Stimulated activated CD4-positive, alpha-beta T cell treated with anti-CD3 and anti-CD28 coated beads, Interleukin-2, amount 100 ng/mL, for 4 hours (primary cell): Measurements from ENCODE around the gene ZBTB7C.

ENCODE experiments used
- DNase-seq: peaks from one replicate; pipeline ENCODE4 v3.0.0-alpha.2; 2020; ENCODE audit warnings: low read depth

The ZBTB7C gene

GRCh38 chr18:48354746-48355260, 54.4 kb downstream of the ZBTB7C start:
- DNase-seq: no peak

GRCh38 chr18:48352051-48352755, 57.0 kb downstream of the ZBTB7C start:
- DNase-seq: no peak

DNA sequence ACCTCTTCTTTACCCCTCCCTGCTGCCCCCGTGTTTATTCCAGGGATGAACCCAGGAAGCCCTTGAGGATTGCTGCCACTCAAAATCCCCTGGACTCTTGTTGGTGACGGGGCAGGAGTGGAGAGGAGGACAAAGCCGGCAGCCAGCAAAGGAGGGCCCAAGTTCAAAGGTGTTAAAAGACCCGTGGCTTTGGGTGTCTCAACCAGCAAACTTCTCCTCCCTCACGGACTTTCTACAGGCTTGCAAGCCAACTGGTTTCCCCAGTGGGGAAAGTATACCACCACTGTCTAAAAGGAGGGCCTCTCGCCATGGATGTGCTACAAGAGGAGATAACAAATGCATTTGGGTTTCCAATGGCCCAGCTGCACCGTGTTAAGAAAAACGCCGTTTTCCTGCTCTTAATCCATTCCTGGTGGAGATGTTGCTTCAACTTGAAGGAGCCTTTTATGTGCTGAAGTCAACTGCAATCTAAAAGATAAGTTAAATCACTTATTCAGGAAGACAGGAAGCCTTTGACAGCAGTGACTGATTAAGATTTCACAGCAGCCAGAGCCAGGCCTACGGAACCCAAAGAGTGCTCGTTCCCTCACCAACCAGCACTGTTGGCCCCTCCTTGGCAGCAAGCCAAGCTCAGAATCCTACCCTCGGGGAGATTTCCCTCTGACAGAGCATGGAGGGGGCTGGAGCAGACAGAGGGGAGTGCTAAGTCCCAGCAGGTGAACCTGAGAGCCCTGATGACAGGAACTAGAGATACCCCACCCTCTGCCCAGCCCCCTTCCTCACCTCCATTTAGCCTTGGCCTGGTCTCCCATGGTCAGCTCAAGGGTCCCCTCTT, 57.8 kb downstream of the ZBTB7C start:
- no peak for DNase-seq

DNA sequence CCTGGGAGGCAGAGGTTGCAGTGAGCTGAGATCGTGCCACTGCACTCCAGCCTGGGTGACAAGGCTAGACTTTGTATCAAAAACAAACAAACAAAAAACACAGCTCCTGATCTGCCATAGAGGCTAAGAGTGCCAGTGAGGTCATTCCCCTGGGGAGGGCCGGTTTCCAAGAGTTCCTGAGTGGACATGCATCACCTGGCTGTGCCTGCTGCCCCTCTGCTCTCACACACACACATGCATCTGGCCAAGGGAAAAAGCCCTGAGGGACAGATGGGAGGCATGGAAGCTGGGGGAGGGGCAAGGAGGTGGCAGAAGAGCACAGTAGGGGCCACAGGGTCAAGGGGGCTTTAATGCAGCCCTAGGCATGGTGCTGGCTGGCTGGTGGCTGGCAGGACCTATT, 60.4 kb downstream of the ZBTB7C start:
- DNase-seq: no peak

GRCh38 chr18:48347756-48348326, 61.3 kb downstream of the ZBTB7C start:
- DNase-seq: no peak

DNA sequence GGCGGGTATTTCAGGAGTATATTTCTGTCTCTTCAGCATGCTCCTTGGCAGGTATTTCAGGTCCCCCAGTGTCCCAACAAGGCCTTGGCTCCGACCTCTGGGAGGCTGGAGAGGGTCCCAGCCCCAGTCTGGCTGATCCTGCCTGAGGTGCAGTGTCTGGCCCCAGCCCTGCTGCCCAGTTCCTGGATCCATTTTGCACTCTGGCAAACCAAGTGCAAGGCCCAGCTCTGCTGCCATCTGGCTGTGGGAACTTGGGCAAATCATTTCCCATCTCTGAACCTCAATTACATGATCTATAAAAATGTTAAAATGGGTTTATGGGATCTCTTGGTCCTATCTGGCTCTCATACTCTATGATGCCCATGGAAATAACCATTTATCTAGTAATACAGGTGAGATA, 63.6 kb downstream of the ZBTB7C start:
- DNase-seq: no peak

GRCh38 chr18:48342581-48342980, 66.6 kb downstream of the ZBTB7C start:
- no peak for DNase-seq

- no peak for DNase-seq
These were observed 67.1 kb downstream of the ZBTB7C start for GRCh38 chr18:48342125-48342524.

DNA sequence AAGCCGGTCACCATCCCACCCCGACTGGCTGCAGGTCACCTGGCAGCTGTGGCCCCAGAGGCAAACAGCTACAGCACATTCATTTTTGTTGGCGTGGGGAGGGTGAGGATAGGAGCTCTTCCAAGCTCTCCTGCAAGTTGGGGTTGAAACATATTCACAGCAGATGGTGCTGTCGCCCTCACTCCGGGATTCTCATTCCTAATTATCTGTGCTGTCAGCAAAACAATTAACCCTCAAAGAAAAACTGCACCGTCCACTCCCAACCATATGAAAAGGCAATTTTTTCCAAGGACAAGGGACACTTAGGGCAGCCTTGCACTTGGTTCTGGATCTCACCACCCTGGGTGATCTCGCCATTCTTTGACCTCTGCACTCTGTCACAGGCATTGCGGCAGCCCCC, 68.6 kb downstream of the ZBTB7C start:
- DNase-seq: no peak

DNA sequence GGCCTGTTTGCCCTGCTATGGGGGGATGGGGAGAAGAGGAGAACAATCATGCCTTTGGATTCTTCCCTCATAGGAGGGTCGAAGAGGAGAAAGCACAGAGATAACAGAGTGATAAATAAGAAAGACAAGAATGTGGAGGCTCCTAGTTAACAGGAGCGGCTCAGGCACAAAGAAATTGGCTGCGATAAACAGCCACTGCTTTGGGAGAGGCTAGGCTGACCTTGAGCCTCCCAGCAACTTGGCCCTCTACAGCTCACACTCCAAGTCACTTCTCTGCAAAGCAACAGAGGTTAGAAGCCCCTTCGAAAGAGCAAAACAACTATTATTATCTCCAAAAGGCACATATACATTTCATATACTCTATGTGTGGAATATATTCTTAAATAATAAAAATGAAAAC, 69.5 kb downstream of the ZBTB7C start:
- no peak for DNase-seq

GRCh38 chr18:48338915-48339314, 70.3 kb downstream of the ZBTB7C start:
- no peak for DNase-seq

DNA sequence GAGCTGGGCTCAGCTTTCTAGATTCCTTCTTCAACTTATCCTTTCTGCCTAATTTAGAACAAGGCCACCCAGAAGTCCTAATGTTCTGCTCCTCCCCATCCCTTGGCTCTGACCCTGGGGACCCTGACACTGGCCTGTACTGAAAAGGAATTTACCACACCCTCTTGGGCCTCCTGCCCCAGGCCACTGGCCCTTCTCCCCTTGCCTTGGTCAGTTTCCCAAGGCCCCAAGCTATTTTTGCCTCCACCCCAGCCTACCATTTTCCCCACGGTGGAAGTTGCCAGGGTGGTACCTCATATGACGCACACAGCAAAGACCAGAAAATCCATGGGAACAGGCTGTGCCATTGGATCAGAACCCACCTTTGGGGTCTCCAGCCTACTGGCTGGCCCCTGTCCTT, 72.1 kb downstream of the ZBTB7C start:
- DNase-seq: no peak

GRCh38 chr18:48336332-48336731, 72.9 kb downstream of the ZBTB7C start:
- no peak for DNase-seq

- DNase-seq: no peak
These were observed 73.4 kb downstream of the ZBTB7C start for GRCh38 chr18:48335829-48336228.

DNA sequence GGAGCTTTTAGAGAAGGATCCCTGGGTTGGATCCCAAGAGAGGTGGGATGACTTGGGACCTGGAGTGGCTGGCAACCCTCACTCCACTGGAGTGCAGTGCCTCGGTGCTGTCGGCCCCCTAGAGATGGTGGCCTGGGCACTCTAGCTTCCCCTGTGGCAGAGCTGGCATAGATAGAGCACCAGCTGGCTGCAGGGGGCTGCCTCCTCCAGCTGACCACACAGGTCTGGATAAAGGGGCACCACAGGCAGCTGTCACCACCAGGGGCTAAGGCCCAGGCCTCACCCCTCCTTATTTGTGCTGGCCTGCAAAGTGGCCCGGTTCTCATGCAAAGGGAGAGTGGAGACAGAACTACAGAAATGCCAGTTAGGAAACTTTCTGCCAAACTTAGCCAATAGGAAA, 74.3 kb downstream of the ZBTB7C start:
- no peak for DNase-seq

- no peak for DNase-seq
These were observed 75.6 kb downstream of the ZBTB7C start for GRCh38 chr18:48333563-48333962.

DNA sequence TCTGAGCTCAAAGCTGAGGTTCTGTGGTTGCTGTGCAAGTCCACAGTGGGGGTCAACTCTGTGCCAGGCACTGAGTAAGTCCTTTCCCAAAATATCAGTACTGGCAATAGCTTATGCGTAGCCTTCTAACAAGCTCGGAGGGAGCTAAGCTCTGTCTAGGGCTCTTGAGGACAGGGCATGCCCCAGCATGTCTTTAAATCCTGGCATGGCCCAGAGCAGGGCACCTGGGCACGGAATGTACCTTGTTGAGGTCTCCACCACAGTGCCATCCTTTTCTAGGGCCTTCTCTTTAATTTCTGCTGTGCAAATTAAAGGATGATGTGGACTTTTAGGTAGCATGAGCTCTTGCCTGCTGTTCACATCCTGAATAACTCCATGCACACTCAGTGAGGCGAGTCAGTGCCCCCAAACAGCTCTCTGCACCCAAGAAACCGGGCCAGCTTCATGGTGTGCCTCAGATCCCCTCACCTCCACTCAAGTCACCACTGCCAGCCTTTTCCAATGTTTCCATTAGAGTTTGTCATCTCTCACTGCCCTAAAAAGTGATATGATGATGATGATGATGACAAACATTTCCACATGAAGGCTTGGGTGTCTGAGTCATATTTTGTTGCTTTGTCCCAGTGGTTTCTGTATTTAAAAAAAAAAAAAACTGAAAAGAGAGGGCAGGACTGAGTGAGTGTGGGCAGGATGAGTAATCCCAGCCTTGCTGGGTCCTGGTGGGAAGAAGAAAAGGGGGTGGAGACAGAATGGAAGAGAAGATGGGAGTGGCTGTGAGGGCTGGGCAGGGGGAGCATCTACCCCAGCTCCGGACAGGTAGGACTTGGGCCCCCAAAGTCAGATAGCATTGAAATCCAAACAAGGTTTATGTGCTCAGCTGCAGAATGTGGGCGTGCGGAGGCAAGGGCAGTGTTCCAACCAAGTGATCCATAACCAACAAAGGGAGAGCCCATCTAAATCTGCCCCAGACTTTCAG, 78.9 kb downstream of the ZBTB7C start:
- no peak for DNase-seq

DNA sequence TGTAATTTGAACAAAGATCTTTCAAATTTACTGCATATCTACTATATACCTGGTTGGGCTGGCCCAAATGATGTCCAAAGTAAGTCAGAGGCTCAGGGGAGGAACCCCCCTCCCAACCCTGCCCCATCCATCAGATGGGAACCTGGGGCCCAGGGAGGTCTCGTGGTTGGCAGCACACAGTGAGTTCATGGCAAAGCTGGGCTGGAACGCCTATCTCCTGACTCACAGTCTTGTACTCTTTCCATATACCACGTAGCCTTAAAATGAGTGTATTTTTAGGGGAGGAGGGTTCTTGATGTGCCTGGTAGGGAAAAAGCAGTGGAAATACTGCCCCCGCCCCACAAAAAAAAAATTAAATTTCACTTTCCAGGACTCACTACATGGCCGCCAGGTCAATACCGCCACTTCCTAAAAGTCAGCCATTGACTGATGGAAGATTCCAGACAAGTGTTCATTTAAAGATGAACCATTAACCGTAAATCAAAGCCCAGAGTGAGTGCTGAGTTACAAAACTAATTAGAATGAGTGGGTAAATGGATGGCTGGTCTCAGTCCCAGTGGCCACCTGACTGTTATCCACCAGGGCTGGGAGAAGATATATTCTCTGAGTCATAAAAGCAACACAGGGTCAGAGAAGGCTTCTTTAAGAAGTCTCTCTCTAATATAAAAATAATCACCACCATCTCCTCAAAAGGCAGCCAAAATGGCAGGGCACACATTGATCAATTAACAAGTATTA, 80.5 kb downstream of the ZBTB7C start:
- no peak for DNase-seq

- no peak for DNase-seq
These were observed 82.1 kb downstream of the ZBTB7C start for GRCh38 chr18:48326901-48327675.

- no peak for DNase-seq
These were observed 84.0 kb downstream of the ZBTB7C start for GRCh38 chr18:48325115-48325665.
